Thyroid gland (tissue), 4 donors: ENCODE results near the gene IZUMO2.

Source experiments
- CTCF ChIP-seq, 6 experiments: fragments of 200-600 bp in 3 of 6; fragments of 450-650 bp in 3 of 6; sonication (generic) in 3 of 6; IDR thresholded peaks; one replicate each; pipeline ENCODE4 v1.5.1; 2016 to 2019; ENCODE audit warnings: antibody characterized with exemption in 6 of 6, mild to moderate bottlenecking in 2 of 6, inconsistent platforms in 1 of 6, moderate library complexity in 1 of 6
- POLR2A ChIP-seq, 2 donors: fragments of 450-650 bp; IDR thresholded peaks; one replicate each; pipeline ENCODE4 v1.6.1; 2017; ENCODE audit warnings: antibody characterized with exemption in 2 of 2, mild to moderate bottlenecking in 2 of 2, moderate library complexity in 1 of 2

- TF ChIP-seq CTCF (IDR thresholded peaks at IDR 0.05) (no peak), POLR2A (IDR thresholded peaks at IDR 0.05) (no peak)
Measured at GRCh38 chr19:50189331-50189730, 26.2 kb upstream of the IZUMO2 start.
